ENCODE measurements around the gene ARID2. TPM values are rescaled to one million over a fixed set of nuclear protein-coding genes. Genes with fewer than 3 reads are reported as not detected.

The ARID2 gene
- total and polyA plus RNA-seq, 7 donors, result 2.8 to 17.1 (median 12.5) TPM

GRCh38 chr12:45785315-45785714 is 55.8 kb downstream of the ARID2 start:
- 92 to 93% (median 92%) methylated on average over 4 of the region's 4 CpGs for WGBS, 3 donors

GRCh38 chr12:45789025-45789424 is 59.5 kb downstream of the ARID2 start:
- H3K4me3 ChIP-seq, result no peak overlapping the region
- H3K36me3 ChIP-seq (ENCODE audit: insufficient read depth in 1 of 2, low read depth in 1 of 2), result no peaks in the 10 kb centered on the region
- ATAC-seq, result peak in 3 of 4 donors; percentile 83 to 92 (median 90)
- no peaks in the 10 kb centered on the region for H3K27me3 ChIP-seq (ENCODE audit: insufficient read depth in 3 of 3, low read length in 2 of 3)
- no peaks in the 10 kb centered on the region for H3K9me3 ChIP-seq
- TF ChIP-seq CTCF (IDR thresholded peaks at IDR 0.05), result no peak
- no peak for DNase-seq
- H3K4me1 ChIP-seq, result peaks cover 35% of the 10 kb centered on the region
- intact Hi-C loops (cut with DNase I), result no loop called here
- H3K27ac ChIP-seq, result no peak overlapping the region

More at GRCh38 chr12:45785315-45785714, 55.8 kb downstream of the ARID2 start:
- intact Hi-C loops (cut with DNase I), result no loop called here
- Histone ChIP-seq H3K4me1 (peaks cover 23% of the 10 kb centered on the region), H3K4me3 (no peak overlapping the region), H3K9me3 (no peaks in the 10 kb centered on the region), H3K36me3 (ENCODE audit: insufficient read depth in 1 of 2, low read depth in 1 of 2) (no peaks in the 10 kb centered on the region), H3K27me3 (ENCODE audit: insufficient read depth in 3 of 3, low read length in 2 of 3) (no peaks in the 10 kb centered on the region), H3K27ac (no peak overlapping the region)
- TF ChIP-seq CTCF (IDR thresholded peaks at IDR 0.05), result no peak
- DNase-seq (no peak), ATAC-seq (no peak)

- Histone ChIP-seq H3K4me1 (peaks cover 22% of the 10 kb centered on the region), H3K9me3 (no peaks in the 10 kb centered on the region), H3K27me3 (ENCODE audit: insufficient read depth in 3 of 3, low read length in 2 of 3) (no peaks in the 10 kb centered on the region), H3K27ac (no peak overlapping the region), H3K4me3 (no peak overlapping the region), H3K36me3 (ENCODE audit: insufficient read depth in 1 of 2, low read depth in 1 of 2) (no peaks in the 10 kb centered on the region)
- no peak for ATAC-seq
- intact Hi-C loops (cut with DNase I), result no loop called here
- no peak for TF ChIP-seq CTCF (IDR thresholded peaks at IDR 0.05)
- WGBS, 3 donors, result 86 to 93% (median 91%) methylated on average over 5 of the region's 5 CpGs
- no peak for DNase-seq
These were observed 64.9 kb downstream of the ARID2 start for GRCh38 chr12:45794422-45794821.

GRCh38 chr12:45801625-45802024 is 72.1 kb downstream of the ARID2 start:
- intact Hi-C loops (cut with DNase I), result no loop called here
- DNase-seq (no peak), ATAC-seq (no peak)
- Histone ChIP-seq H3K9me3 (no peaks in the 10 kb centered on the region), H3K4me1 (no peaks in the 10 kb centered on the region), H3K4me3 (no peak overlapping the region), H3K27ac (no peak overlapping the region), H3K27me3 (ENCODE audit: insufficient read depth in 3 of 3, low read length in 2 of 3) (no peaks in the 10 kb centered on the region), H3K36me3 (ENCODE audit: insufficient read depth in 1 of 2, low read depth in 1 of 2) (no peaks in the 10 kb centered on the region)
- TF ChIP-seq CTCF (IDR thresholded peaks at IDR 0.05), result no peak
- WGBS, 3 donors, result 93 to 100% (median 94%) methylated on average over 2 of the region's 2 CpGs

GRCh38 chr12:45803111-45803510 is 73.6 kb downstream of the ARID2 start:
- H3K36me3 ChIP-seq (ENCODE audit: insufficient read depth in 1 of 2, low read depth in 1 of 2), result no peaks in the 10 kb centered on the region
- no peaks in the 10 kb centered on the region for H3K27me3 ChIP-seq (ENCODE audit: insufficient read depth in 3 of 3, low read length in 2 of 3)
- no peaks in the 10 kb centered on the region for H3K4me1 ChIP-seq
- H3K9me3 ChIP-seq, result no peaks in the 10 kb centered on the region
- TF ChIP-seq CTCF (IDR thresholded peaks at IDR 0.05), result no peak
- DNase-seq (no peak), ATAC-seq (no peak)
- no peak overlapping the region for H3K27ac ChIP-seq
- no peak overlapping the region for H3K4me3 ChIP-seq
- intact Hi-C loops (cut with DNase I), result no loop called here

Measured in psoas muscle (tissue), 8 donors.